GM19438 (cell line): ENCODE measurements around the gene FAAP20.

Experiments used
- ATAC-seq: cut with Tn5 transposase; IDR thresholded peaks from one replicate; pipeline ENCODE4 v1.9.1; 2021; ENCODE audit warnings: low read depth; ENCODE audit not compliant: unreplicated experiment

Gene FAAP20

DNA sequence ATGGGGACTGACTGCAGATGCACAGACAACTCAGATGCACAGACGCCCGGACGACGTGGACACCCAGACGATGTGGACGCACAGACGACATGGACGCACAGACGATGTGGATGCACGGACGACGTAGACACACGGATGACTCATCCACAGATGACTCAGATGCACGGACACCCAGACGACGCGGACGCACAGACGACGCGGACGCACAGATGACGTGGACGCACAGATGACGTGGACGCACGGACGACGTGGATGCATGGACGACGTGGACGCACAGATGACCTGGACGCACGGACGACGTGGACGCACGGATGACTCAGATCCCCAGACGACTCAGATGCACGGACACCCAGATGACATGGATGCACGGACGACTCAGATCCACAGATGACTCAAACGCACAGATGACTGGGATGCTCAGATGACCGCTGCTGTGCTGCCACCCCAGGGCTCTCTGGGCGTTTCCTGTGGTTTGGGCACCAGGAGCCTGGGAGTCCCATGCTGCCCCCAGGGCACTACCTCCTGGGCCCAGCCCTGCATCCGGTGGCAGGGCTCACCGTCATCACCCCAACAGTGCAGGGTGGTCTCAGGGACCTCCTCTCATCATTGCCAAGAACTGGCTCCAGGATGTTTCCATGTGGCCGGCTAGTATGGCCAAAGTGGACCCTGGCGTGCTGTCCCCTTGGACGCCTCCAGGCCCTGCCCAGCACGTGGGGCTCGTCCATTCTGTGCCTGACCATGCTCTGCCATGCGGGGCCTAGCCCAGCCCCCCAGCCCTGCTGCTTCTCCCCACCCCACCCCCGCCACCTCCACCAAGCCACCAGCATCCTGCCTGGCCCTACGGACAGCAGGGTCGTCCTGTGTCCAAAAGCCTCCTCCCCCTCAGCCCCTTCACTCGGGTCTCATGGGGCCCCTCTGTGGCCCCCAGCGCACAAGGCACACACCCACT, 14.0 kb downstream of the FAAP20 start:
- ATAC-seq: no peak

DNA sequence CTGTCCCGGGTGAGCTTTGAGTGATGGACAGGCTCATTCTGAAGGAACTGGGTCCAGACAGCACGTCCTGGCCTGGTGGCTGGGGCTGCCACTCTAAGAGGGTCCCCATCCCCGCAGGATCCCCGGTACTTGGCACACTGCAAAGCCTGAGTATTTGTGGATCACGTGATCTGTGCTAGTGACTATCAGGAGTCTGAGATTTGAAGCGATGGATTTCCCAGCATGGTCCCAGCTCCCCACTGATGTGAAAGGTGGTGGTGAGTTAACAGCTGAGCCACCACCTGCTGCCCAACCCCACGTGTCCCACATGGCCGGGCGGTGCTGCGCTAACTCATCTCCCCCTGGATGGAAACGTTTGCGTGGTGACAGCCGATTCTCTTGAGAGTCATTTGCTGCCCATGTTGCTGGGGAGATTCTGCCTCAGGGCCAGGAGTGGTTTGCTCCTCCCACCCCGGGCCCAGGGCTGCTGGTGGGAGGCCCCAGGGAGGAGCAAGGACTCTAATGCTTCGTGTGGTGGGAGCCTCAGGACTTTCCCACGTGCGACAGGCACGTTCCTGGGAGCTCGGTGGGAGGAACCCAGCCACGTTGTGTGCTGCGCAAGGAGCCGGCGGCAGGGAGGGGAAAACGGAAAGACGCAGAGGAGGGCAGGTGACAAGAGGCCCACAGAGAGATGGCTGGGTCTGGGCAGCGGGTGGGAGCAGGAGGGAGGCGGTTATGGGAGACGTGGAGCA, 15.1 kb downstream of the FAAP20 start:
- ATAC-seq: no peak

DNA sequence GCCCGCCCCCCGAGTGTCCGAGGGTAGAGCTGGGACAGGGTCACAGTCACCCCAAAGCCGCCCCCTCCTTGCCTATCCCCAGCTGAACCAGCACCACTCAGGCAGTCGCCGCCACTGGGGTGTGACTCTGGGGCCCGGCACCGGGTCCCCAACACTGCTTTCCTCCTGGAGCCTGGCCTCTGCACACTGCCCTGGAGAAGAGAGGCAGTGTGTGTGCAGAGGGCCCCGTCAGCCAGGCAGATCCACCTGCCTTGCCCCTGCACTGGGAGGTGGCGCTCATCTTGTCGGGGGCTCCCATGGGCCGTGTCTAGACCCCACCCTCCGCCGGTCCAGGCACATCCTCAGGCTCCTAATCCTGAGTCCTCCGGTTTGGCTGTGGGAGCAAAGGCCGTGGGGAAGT, 15.7 kb downstream of the FAAP20 start:
- no peak for ATAC-seq

DNA sequence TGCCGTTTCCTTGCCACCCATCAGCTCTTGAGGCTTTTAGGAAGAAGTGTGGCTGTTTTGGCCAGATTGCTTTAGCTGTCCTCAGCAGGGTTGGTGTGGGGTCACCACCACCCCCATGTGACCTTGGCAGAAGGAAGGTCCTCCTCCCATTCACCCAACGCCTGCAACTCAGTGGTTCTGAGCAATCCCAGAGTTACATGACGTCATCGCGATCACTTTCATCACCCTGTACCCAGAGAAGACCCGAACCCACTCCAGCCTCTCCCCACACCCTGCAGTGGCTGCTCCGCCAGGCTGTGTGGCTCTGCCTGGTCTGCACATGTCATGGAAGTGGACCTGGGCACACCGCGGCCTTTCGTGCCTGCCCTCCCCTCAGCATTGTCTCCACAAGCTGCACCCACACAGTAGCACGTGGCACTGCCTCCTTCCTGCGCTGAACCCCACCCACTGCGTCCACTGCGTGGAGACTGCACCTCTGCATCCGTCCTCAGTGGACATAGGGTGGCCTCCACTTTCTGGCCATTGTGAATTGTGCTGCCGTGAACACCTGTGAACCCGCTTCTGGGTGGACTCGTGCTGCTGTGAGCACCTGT, 16.5 kb downstream of the FAAP20 start:
- ATAC-seq: no peak

DNA sequence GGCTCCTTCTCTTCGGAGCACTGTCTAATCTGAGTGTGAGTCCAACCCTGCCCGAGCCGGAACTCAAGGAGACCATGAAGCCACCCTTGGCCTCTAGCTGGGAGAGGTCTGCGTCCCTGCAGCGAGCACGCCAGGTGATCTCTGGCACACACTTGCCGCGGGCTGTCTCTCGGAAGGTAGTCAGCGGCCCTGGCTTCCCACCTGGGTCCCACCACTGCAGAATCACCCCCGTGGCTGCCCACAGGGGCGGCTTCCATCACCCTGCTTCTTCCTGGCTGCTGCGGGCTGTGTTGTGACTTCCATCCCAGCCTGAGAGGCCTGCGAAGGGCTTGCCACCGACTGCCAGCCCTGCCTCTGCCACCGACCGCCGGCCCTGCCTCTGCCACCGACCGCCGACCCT, 17.0 kb downstream of the FAAP20 start:
- no peak for ATAC-seq

DNA sequence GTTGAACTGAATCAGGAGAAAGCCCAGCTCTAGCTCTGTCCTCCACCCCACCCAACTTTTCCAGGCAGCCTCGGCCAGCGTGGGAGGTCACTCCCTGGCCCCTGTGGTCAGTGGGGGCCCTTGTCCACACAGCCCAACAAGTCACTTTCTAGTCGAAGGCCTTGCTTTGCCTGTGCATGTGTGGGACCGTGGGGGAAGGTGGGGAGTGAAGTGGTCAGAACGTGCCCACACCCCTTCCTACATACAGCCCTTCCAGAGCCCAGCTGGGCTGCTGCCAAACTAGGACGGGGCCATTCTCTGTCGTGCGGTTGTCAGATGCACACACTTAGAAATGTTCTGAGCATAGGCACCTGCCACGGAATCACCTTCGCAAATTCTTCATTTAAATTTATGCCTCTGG, 18.0 kb downstream of the FAAP20 start:
- ATAC-seq: no peak

DNA sequence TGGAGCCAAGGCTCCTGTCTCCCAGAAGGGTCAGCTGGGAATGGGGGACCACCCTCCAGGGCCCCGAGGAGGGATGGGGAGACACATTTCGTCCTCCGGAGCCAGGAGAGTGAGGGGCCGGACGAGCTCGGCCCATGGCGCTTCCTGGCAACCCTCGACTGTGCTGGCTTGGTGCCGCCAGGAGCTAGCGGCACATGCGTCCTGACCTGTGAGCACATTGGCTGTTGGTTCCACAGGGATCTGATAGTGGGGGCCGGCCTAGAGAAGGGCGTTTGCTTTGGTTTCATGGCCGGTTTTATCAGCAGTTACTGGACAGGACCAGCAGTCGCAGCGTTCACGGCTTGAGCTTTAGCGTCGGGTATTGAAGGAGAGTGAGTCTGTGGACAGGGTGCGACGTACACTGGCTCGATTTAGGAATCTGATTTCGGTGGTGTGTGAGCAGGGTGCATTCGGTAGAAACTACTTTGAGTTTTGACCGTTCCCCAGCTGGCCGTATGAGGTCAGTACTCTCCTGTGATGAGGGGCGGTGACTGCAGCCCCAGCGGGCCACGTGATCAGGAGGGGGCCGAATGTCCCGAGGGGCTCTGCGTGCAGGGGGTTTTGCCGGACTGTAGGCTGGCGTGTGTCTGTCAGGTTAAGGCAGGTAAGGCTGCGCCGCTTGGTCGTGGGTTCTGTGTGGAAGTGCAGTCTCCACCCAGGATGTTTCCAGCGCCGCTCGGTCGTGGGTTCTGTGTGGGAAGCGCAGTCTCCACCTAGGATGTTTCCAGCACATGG, 18.7 kb downstream of the FAAP20 start:
- ATAC-seq: no peak

DNA sequence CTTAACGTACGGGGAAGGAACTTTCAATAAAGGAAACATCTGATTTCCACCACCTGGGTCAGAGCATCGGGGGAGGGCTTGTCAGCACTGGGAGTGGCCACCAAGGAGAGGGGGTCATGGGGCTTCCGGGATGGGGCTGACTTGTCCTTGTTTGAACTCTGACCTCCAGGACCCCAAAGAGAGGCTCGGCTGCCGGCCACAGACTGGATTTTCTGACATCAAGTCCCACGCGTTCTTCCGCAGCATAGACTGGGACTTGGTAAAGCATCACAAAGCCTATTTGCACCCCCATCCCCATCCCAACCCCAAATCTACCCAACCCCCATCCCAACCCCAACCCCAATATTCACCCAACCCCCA, 19.5 kb downstream of the FAAP20 start:
- ATAC-seq: no peak

DNA sequence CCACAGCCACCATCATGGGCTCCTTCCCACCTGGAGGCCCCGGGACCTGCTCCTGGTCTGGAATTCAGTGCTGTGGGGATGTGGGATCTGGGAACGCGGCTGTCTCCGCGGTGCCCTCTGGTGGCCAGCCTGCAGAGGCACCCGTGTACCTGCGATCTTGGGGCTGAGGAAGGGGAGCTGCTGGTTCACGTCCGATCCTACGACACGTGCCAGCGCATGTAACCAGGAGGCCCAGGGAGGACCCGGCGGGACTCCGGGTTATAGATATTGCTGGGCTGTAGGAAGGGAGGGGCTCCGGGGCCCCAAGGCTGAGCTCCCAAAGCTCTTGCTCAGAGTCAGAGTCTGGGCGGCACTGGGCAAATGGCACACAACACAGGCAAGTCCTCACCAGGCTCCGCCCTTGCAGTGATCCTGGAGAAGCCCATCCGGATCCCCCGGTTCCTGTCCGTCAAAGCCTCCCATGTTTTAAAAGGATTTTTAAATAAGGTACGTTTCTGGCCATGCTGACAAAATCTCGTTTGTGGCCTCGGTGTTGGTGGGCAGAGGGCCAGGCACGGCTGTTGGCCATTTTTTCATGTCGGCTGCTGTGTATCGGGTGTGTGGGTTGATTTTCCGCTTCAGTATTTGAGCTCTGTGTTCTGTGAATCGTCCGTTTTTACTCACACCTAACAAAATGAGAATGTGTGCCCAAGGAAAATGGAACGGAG, 20.1 kb downstream of the FAAP20 start:
- ATAC-seq: no peak

DNA sequence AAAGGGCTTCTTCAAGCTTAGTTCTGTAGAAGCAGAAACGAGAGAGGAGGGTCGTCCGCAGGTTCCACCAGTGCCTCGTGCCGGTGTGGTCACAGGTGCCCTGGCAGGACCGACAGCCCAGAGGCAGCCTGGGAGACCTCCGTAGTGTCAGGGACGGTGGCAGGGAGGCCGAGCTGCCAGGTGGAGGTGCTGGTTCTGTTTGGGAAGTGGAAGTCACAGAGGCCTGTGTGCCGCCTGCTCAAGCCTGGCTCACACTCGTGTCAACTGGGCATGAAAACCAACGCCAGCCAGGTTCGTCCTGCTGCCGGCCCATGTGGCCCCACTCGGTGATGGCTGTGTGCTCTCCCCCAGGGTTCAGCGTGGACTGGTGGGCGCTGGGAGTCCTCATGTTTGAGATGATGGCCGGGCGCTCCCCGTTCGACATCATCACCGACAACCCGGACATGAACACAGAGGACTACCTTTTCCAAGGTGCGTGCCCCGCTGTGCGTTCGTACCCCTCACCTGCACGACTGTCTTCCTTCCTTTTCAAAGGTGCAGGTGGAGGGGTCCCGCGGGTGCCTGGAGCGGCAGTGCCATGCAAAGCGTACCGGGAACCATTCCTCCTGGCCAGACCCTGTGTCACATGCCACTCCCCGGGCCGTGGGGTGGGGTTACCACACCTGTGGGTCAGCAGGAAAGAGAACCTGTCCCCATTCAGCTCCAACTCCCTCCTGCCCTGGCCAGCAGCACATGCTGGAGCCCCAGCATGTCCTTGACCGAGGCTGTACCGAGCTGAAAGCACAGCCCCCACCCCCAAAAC, 20.8 kb downstream of the FAAP20 start:
- ATAC-seq: no peak

DNA sequence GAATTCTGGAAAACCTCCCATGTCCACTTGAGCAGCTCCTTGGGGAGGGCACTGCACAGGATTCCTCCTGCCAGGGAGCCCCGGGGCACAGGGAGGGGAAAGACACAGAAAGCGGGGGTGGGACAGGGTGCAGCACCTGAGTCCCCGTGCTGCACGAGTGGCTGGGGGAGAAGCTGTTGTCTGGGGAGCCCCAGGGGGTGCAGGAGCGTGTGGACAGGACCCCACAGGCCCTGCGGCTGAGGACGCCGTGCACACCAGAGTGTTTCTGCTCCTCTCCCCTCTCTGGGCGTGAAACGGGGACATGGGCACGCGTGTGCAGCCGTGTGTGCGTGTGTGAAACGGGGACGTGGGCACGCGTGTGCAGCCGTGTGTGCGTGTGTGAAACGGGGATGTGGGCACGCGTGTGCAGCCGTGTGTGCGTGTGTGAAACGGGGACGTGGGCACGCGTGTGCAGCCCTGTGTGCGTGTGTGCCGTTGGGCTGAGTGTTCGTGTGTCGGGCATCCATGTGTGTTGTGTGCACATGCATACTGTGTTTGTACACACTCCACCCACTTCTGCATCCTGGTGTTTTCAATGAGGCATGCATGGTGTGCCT, 21.9 kb downstream of the FAAP20 start:
- no peak for ATAC-seq

DNA sequence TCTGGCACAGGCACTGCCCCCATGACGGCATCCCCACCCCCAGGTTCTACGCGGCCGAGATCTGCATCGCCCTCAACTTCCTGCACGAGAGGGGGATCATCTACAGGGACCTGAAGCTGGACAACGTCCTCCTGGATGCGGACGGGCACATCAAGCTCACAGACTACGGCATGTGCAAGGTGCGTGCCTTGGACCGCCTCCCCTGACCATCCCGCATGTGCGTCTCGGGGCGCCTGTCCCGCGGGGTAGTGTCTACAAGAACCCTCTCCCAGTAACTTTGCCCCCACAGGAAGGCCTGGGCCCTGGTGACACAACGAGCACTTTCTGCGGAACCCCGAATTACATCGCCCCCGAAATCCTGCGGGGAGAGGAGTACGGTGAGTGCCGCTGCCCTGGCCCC, 22.6 kb downstream of the FAAP20 start:
- ATAC-seq: no peak

DNA sequence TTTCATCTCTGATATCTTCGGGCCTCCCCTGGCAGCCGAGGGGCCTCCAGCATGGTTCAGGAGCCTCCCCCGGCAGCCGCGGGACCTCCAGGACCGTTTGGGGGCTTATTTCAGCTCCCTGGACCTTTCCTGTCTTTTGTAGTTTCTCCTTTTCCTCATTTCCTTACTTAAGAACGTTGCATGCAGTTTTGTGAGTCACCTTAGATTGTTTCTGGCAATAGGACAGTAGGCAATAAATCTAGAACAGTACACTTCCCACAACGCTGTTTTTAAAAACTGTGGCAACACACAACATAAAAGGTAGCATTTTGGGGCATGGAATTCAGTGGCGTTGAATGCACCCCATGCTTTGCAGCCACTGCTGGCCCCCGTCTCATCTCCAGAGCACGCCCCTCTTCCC, 24.4 kb downstream of the FAAP20 start:
- ATAC-seq: no peak

DNA sequence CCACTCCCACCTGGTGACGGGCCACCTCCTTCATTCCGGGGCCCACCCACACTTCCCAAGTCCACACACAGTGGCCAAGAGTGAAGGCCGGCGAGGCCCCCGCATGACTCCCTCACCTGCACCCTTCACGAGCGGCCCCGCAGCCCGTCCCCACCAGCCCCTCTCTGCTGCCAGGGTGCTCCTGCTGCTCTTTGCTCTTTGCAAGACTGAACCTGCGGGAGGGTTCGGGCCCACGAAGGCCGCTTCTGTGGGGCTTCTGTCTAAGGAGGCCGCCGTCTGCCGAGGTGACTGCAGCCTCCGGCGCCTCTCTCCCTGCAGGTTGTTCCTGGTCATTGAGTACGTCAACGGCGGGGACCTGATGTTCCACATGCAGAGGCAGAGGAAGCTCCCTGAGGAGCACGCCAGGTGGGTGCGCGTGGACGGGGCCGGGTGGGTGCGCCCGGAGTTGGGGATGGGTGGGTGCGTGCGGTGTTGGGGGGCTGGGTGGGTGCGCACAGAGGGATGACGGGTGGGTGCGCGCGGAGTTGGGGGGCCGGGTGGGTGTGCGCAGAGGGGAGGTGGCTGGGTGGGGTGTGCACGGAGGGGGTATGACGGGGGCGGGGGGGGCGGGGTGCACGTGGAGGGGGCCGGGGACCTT, 25.3 kb downstream of the FAAP20 start:
- no peak for ATAC-seq

DNA sequence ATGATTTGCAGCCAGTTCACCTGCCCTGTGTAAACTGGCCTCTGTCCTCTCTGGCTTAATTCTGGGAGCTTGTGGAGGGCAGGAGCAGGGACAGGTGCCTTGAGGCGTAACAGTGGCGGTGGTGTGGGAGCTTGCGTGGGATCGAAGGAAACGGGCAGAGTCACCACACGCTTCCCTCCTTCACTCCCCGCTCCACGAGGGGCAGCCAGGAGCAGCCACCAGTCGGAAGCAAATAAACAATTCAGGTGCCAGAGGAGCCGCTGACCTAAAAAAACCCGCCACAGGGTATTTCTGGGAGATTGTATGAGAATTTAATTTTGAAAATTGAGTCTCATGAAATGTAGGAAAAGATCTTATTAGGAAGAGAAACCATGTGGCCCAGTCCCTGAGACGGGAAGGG, 26.0 kb downstream of the FAAP20 start:
- no peak for ATAC-seq

DNA sequence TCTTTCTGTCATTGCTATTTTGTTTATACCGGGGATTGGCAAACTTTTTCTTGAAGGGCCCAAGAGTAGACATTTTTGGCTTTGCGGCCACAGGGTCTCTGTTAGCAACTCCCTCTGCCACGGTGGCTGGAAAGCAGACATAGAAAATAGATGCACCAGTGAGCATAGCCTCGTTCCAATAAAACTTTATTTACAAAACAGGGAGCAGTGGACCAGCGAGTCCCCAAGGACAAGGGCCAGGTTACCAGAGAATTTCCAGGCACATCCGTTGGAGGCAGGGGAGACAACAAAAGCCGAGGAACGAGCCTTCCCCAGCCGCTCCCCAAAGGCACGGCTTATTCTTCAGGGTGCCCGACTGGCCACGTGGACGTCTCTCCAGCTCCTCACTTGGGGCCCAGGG, 26.5 kb downstream of the FAAP20 start:
- ATAC-seq: no peak

DNA sequence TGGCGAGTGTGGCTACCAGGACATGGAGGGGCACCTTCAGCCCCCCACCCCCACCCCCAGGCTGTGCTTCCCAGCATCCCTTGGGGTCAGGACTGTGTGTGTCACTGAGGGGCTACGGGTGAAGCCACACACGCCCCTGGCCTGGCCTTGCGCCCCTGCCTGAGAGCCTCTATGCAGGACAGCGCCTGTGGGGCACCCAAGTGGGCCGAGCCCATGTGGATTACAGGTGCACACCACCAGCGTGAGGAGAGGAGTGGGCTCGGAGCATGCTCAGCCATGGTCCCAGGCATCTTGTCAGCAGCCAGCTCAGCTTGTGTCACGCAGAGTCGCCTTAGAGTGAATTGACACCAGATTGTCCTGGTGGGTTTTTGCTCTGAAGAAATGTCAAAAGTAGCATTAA, 27.9 kb downstream of the FAAP20 start:
- no peak for ATAC-seq

DNA sequence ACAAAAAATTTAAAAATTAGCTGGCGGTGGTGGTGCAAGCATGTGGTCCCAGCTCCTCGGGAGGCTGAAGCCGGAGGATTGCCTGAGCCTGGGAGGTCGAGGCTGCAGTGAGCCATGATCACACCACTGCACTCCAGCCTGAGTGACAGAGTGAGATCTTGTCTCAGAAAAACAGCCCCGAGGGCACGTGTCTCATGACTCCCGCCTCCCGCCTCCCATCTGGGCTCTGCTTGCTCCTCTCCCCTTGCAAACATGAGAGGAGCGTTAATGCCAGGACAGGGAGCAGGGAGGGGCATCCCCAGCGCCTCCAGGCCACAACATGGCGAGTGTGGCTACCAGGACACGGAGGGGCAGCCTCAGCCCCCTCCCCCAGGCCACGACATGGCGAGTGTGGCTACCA, 28.3 kb downstream of the FAAP20 start:
- ATAC-seq: no peak

DNA sequence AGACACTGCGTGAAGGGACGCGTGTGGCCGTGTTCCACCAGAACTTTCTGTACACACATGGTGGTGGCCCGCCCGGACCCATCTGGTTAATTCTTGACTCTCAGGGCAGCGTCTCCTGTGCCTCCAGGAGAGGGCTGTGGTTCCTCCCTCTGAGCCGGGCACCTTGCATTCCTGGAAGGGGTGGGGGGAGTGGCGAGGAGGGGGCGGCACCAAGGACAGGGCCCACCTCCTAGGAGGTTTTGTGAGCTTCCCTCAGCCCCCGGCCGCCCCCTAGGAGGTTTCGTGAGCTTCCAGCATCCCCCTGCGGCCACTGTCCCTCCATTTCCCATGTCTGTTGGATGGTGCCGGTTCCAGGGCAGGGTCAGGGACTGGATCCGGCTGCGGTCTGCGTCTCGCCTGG, 28.9 kb downstream of the FAAP20 start:
- no peak for ATAC-seq
